GM12892 (cell line): Measurements from ENCODE around the gene ANKHD1.

Experiments used
- POLR2A ChIP-seq: IDR thresholded peaks from 2 replicates; pipeline ENCODE4 v1.6.1; 2011; ENCODE audit warnings: low read depth, low read length, control low read depth
- POLR2AphosphoS5 ChIP-seq: IDR thresholded peaks from 2 replicates; pipeline ENCODE4 v1.6.1; 2011; ENCODE audit warnings: low read depth, low read length, control low read depth

GRCh38 chr5:140418862-140419520 lies 17.4 kb downstream of the ANKHD1 start:
- TF ChIP-seq POLR2A (no peak), POLR2AphosphoS5 (no peak)
